C4-2B (cell line): ENCODE measurements around the gene ATRNL1.

Experiments used
- ZFX ChIP-seq: fragments of 450-650 bp; IDR thresholded peaks from 2 replicates; pipeline ENCODE4 v1.6.1; 2017
- TF ChIP-seq, protein P1 (sequence below): fragments of 450-650 bp; conservative IDR thresholded peaks from 2 replicates; pipeline ENCODE4 v1.5.1; 2017; ENCODE audit warnings: mild to moderate bottlenecking

DNA sequence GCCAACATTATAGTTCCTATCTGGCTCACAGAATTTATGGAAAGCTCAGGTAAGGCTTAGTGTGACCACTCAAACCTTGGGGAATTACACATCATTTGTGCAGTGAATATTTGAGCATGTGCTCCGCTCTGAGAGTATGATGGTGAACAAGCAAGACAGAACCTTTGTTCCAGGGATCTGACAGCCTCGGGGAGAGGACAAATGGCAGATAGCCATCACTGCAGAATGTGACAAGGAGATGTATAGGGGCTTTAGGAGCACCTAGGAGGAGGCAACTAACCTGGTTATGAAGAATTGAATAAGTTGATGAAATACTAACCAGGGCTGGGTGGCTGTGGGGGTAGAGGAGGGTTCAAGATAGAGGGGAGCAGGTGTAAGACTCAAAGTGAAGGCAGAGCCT is 889.4 kb downstream of the ATRNL1 start:
- TF ChIP-seq, protein P1, sequence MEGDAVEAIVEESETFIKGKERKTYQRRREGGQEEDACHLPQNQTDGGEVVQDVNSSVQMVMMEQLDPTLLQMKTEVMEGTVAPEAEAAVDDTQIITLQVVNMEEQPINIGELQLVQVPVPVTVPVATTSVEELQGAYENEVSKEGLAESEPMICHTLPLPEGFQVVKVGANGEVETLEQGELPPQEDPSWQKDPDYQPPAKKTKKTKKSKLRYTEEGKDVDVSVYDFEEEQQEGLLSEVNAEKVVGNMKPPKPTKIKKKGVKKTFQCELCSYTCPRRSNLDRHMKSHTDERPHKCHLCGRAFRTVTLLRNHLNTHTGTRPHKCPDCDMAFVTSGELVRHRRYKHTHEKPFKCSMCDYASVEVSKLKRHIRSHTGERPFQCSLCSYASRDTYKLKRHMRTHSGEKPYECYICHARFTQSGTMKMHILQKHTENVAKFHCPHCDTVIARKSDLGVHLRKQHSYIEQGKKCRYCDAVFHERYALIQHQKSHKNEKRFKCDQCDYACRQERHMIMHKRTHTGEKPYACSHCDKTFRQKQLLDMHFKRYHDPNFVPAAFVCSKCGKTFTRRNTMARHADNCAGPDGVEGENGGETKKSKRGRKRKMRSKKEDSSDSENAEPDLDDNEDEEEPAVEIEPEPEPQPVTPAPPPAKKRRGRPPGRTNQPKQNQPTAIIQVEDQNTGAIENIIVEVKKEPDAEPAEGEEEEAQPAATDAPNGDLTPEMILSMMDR = no peak
- no peak for TF ChIP-seq ZFX
